HG03565 (cell line): Measurements from ENCODE around the gene CAVIN1.
"Not testable (repeated sequence)": the region's sequence is repeated elsewhere in the genome, so short reads cannot be mapped to it uniquely, and the experiment has no call there.

Experiments used
- ATAC-seq: cut with Tn5 transposase; IDR thresholded peaks from one replicate; pipeline ENCODE4 v1.9.1; 2021; ENCODE audit warnings: mild to moderate bottlenecking, moderate library complexity; ENCODE audit not compliant: unreplicated experiment

CAVIN1 gene

GRCh38 chr17:42381898-42382297 lies 41.2 kb downstream of the CAVIN1 start:
- no peak for ATAC-seq

- no peak for ATAC-seq
Observed at GRCh38 chr17:42380935-42381334, 42.1 kb downstream of the CAVIN1 start.

GRCh38 chr17:42378959-42379594 lies 44.0 kb downstream of the CAVIN1 start:
- no peak for ATAC-seq

- ATAC-seq = no peak
Observed at GRCh38 chr17:42378359-42378958, 44.6 kb downstream of the CAVIN1 start.

GRCh38 chr17:42373896-42374295 lies 49.2 kb downstream of the CAVIN1 start:
- no peak for ATAC-seq

GRCh38 chr17:42372142-42372541 lies 50.9 kb downstream of the CAVIN1 start:
- ATAC-seq = no peak

GRCh38 chr17:42368797-42369561 lies 54.1 kb downstream of the CAVIN1 start:
- ATAC-seq = not testable (repeated sequence)

GRCh38 chr17:42368310-42368709 lies 54.7 kb downstream of the CAVIN1 start:
- ATAC-seq = not testable (repeated sequence)

- ATAC-seq = not testable (repeated sequence)
Observed at GRCh38 chr17:42366176-42367023, 56.7 kb downstream of the CAVIN1 start.

GRCh38 chr17:42365136-42365535 lies 57.9 kb downstream of the CAVIN1 start:
- no peak for ATAC-seq

GRCh38 chr17:42363767-42364585 lies 59.1 kb downstream of the CAVIN1 start:
- no peak for ATAC-seq

- no peak for ATAC-seq
Observed at GRCh38 chr17:42363231-42363630, 59.8 kb downstream of the CAVIN1 start.

- ATAC-seq = no peak
Observed at GRCh38 chr17:42362245-42362961, 60.7 kb downstream of the CAVIN1 start.

- ATAC-seq = no peak
Observed at GRCh38 chr17:42361781-42362186, 61.3 kb downstream of the CAVIN1 start.

- not testable (repeated sequence) for ATAC-seq
Observed at GRCh38 chr17:42360388-42360787, 62.7 kb downstream of the CAVIN1 start.

- ATAC-seq = no peak
Observed at GRCh38 chr17:42359133-42359532, 63.9 kb downstream of the CAVIN1 start.

- ATAC-seq = no peak
Observed at GRCh38 chr17:42358434-42358833, 64.6 kb downstream of the CAVIN1 start.

- no peak for ATAC-seq
Observed at GRCh38 chr17:42354956-42355843, 67.9 kb downstream of the CAVIN1 start.
